ENCODE data around the gene ITGA2B.
"Not testable (repeated sequence)": the region's sequence is repeated elsewhere in the genome, so short reads cannot be mapped to it uniquely, and the experiment has no call there.

The ITGA2B gene

DNA sequence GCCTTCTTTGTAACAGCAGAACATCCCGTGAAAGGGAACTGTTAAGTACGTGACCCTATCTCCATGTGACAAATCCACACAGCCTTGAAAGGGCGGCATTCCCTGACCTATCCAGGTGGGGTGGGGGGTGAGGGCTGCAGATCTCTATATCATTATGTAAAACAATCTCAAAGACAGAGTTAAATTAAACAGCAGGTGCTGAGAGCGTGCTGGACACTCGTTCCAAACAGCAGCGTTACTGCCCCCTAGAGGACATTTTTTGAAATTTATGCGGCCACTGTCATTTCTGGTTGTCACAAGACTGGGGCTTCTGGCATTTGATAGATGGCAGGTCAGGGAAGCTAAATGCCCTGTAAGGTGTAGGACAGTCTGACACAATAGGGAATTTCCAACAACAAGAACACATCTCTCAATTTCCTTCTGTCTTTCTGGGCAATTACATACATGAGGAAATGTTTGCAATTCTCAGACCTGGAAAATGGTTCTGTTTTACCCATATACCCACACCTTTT lies 58.1 kb downstream of the ITGA2B start:
- DNase-seq (ENCODE audit: low read depth, low spot score): peak; percentile 81

DNA sequence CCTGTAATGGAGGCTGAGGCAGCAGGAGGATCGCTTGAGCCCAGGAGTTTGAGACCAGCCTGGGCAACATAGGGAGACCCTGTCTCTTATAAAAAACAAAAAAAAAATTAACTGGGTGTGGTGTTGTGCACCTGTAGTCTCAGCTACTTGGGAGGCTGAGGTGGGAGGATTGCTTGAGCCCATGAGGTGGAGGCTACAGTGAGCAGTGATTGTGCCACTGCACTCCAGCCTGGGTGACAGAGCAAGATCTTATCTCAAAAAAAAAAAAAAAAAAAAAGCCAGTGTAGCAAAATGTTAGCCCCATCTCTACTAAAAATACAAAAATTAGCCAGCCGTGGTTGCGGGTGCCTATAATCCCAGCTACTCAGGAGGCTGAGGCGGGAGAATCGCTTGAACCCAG lies 59.2 kb downstream of the ITGA2B start:
- DNase-seq (ENCODE audit: low read depth, low spot score): not testable (repeated sequence)

DNA sequence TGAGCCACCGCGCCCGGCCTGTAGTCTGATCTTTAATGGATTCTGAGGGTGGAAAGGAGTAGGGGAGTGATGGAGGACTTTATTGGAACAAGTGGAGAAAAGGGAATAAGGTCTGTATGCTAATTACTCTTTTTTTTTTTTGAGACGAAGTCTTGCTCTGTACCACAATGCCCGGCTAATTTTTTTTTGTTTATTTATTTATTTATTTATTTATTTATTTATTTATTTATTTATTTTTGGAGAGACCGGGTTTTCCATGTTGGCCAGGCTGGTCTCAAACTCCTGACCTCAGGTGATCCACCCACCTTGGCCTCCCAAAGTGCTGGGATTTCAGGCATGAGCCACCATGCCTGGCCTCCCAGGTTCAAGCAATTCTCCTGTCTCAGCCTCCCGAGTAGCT lies 59.9 kb downstream of the ITGA2B start:
- not testable (repeated sequence) for DNase-seq (ENCODE audit: low read depth, low spot score)

DNA sequence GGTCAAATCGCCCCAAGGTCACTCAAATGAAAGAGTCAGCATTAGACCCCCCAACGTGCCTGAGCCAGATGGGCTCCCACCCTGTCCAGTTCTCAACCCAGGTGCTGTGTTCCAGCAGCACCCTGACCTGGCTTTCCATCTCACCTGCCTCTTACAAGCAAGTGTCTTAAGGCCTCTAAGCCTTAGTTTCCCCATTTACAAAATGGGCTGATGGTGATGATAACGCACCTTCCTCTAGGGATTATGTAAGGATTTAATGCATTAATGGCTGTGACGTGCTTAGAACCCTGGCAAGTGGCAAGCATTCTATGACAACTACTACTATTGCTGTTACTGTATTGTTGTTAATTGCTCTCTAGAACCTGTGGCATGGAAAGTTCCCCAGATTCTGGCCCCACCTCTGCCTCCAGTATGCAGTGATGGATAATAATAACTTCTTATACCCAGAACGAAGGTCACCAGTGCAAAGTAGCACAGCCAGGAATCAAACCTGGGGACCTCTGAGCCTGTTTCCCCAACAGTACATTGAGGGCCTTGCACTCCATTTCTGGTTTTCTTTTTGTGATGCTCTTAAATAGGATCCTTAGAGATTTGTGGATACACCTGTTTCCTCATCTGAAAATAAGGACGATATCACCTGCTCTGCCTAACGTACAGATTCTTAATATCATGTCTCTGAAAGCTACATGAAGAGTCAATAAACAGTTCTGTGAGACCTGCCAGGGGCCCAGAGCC lies 61.6 kb downstream of the ITGA2B start:
- no peak for DNase-seq (ENCODE audit: low read depth, low spot score)

- peak; percentile 98 for DNase-seq (ENCODE audit: low read depth, low spot score)
Observed at GRCh38 chr17:44326861-44327444, 62.5 kb downstream of the ITGA2B start.

DNA sequence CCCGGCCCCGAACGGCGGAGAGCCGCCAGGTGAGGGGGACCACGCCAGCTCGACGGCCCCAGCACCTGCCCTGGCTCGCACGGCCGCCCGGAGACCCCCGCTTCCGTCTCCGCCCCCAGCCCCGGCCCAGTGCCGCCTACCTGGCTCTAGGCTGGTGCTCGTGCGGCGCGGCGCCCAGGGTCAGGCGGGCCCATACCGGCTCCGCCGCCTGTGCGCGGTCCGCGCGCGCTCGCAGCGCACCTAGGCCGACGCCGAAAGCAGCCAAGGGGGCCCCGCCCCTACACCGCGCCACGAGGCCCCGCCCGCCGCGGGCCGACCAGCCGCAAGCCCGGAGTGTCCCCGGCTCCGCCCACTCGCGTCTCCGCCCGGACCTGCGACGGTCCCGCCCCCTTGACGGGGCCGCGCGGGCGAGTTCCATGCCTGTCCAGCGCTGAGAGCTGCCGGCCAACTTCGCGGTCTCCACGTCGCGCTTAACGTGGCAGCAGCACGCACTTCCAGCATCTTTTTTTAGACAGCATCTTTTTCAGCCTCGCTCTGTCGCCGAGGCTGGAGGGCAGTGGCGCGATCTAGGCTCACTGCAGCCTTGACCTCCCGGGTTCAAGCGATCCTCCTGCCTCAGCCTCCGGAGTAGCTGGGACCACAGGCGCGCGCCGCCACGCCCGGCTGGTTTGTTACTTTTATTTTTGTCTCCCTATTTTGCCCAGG lies 64.7 kb downstream of the ITGA2B start, which contains the start of gene SLC25A39:
TSS of gene SLC25A39 (minus strand) at position 253 of the 705 bp plus-strand sequence. CDS start 1,261 bp downstream, outside the sequence.
- DNase-seq (ENCODE audit: low read depth, low spot score): peak; percentile 98

DNA sequence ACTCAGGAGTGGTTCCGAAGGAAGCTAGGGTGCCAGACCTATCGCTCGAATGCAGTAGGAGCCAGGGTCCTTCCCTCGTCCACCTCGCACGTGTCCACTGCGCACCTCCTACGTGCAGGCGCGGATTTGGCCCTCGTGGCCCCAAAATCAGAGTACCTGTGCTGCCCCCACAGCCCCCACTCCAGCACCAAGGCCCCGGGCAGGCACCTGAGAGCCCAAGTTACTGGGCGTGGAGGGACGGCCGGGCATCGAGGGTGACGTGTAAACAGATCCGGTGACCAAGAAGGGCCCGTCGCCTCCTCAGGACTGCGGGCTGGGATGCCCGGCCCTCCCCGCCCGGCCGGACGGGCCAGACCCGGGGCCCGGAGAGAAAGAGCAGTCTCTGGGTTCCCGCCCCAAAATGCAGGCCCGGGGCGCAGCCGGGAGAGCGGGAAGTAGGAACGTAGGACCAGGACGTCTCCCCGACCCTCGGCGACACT lies 65.3 kb downstream of the ITGA2B start:
- no peak for DNase-seq (ENCODE audit: low read depth, low spot score)

DNA sequence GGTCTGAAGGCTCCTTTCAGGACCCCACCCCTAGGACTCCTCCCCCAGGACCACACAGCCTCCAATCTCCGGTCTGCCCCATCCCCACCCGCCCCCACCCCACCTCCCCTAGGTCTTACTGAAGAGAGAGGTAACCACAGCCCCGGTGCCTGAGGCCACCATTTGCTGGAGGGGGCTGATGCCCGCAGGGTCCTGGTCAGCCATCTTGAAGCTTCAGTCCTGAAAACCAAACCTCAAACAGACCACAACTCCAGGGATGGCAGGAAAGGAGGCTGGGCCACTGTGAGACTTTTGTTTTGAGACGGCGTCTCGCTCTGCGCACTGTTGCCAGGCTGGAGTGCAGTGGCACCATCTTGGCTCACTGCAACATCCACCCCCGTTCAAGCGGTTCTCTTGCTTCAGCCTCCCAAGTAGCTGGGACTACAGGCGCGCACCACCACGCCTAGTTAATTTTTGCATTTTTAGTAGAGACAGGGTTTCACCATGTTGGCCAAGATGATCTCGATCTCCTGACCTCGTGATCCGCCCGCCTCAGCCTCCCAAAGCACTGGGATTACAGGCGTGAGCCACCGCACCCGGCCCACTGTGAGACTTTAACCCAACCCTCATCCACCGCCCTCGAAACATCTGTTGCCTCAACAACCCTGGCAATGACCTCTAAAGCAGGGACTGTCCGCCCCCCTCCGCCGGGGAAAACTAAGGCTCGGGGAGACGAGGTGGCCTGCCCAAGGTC lies 65.9 kb downstream of the ITGA2B start:
- no peak for DNase-seq (ENCODE audit: low read depth, low spot score)

DNA sequence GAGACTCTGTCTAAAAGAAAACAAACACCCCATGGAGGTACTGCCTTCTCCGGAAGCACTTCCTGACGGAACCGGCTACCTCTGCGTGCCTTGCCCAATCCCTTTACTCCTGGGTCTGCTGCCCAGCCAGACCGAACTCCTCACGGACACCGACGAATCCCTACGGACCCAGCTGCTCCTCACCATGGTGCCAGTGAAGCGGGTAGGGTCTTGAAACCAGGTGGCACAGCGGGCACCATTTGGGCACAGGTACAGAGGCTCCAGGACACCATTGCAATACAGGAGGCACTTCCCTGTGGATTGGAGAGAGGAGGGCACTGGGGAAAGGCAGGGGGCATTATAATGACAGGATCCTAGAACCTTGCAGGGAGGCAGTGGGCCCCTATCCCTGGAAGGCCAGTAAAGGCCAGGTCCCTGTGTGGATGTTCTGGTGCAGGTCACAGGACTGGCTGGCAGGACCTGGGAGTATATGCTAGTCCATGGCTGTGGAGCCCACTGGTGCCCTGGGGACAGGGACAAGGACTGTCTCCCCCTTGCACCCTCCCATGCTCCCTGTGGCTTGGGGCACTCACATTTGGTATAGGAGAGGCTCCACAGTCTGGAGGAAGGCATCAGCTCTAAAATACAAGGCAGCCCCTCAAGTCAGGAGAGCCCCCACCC lies 67.1 kb downstream of the ITGA2B start:
- DNase-seq (ENCODE audit: low read depth, low spot score): no peak
